GM12891 (cell line): ENCODE measurements around the gene COG5.

Experiments
- PAX5 ChIP-seq: IDR thresholded peaks from 2 replicates; pipeline ENCODE4 v1.6.1; 2011; ENCODE audit warnings: low read length, moderate library complexity, mild to moderate bottlenecking; ENCODE audit not compliant: insufficient read depth, severe bottlenecking
- POLR2A ChIP-seq: IDR thresholded peaks from 2 replicates; pipeline ENCODE4 v1.6.1; 2011; ENCODE audit warnings: low read depth, low read length, control low read depth
- POLR2AphosphoS5 ChIP-seq: IDR thresholded peaks from 2 replicates; pipeline ENCODE4 v1.6.1; 2011; ENCODE audit warnings: low read depth, low read length, control low read depth
- SPI1 ChIP-seq: IDR thresholded peaks from 2 replicates; pipeline ENCODE4 v1.6.1; 2011; ENCODE audit warnings: low read depth, low read length, control low read depth

DNA sequence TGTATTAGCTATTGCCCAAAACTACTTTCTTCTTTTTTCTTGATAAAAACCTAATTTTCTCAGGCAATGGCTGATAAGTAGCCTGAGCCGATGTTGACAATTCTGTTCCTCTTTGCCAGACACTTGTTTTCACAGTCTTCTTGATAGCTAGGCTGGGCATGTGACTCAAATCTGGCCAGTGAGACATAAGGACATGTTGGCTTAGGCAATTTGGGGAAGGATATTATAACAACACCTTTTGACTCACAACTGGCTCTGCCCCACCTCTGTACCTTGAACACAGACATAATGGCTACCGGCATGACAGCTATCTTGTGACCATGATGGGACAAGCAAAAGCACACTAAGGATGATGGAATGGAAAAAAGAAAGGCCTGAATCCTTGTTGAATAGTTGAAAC, 166.7 kb downstream of the COG5 start:
- TF ChIP-seq SPI1 (no peak), POLR2AphosphoS5 (no peak), POLR2A (no peak), PAX5 (no peak)
